HG03558 (cell line): ENCODE data around the gene METTL24.

ENCODE experiments used
- ATAC-seq: cut with Tn5 transposase; IDR thresholded peaks from one replicate; pipeline ENCODE4 v1.9.1; 2021; ENCODE audit warnings: moderate number of reproducible peaks; ENCODE audit not compliant: unreplicated experiment; ENCODE audit errors: extremely low read depth

METTL24 gene

GRCh38 chr6:110357664-110358552 lies at the start of gene METTL24:
Gene METTL24, minus strand, starts transcription at chr6:110358349. Its CDS starts 77 bp downstream, at chr6:110358272.
- ATAC-seq: no peak

GRCh38 chr6:110404607-110405006 lies 46.5 kb upstream of the METTL24 start:
- no peak for ATAC-seq

- ATAC-seq: no peak
Observed at GRCh38 chr6:110401585-110402176, 43.5 kb upstream of the METTL24 start.

- ATAC-seq: no peak
Observed at GRCh38 chr6:110400208-110400607, 42.1 kb upstream of the METTL24 start.

- no peak for ATAC-seq
Observed at GRCh38 chr6:110399219-110400071, 41.3 kb upstream of the METTL24 start.

- no peak for ATAC-seq
Observed at GRCh38 chr6:110398778-110399177, 40.6 kb upstream of the METTL24 start.

GRCh38 chr6:110395221-110395620 lies 37.1 kb upstream of the METTL24 start:
- no peak for ATAC-seq

GRCh38 chr6:110394409-110394808 lies 36.3 kb upstream of the METTL24 start:
- no peak for ATAC-seq

GRCh38 chr6:110392727-110393126 lies 34.6 kb upstream of the METTL24 start:
- no peak for ATAC-seq

- no peak for ATAC-seq
Observed at GRCh38 chr6:110390404-110390803, 32.3 kb upstream of the METTL24 start.

- no peak for ATAC-seq
Observed at GRCh38 chr6:110389689-110390382, 31.7 kb upstream of the METTL24 start.

- ATAC-seq: no peak
Observed at GRCh38 chr6:110387986-110388385, 29.8 kb upstream of the METTL24 start.

GRCh38 chr6:110385458-110385863 lies 27.3 kb upstream of the METTL24 start:
- ATAC-seq: no peak

GRCh38 chr6:110378552-110378951 lies 20.4 kb upstream of the METTL24 start:
- no peak for ATAC-seq

- no peak for ATAC-seq
Observed at GRCh38 chr6:110369066-110369465, 10.9 kb upstream of the METTL24 start.

- no peak for ATAC-seq
Observed at GRCh38 chr6:110368284-110368683, 10.1 kb upstream of the METTL24 start.

GRCh38 chr6:110367825-110368224 lies 9.7 kb upstream of the METTL24 start:
- no peak for ATAC-seq

GRCh38 chr6:110366975-110367374 lies 8.8 kb upstream of the METTL24 start:
- no peak for ATAC-seq

GRCh38 chr6:110366256-110366655 lies 8.1 kb upstream of the METTL24 start:
- ATAC-seq: no peak
